Measurements from ENCODE around the gene ARHGAP15.

- TF ChIP-seq, protein P1, sequence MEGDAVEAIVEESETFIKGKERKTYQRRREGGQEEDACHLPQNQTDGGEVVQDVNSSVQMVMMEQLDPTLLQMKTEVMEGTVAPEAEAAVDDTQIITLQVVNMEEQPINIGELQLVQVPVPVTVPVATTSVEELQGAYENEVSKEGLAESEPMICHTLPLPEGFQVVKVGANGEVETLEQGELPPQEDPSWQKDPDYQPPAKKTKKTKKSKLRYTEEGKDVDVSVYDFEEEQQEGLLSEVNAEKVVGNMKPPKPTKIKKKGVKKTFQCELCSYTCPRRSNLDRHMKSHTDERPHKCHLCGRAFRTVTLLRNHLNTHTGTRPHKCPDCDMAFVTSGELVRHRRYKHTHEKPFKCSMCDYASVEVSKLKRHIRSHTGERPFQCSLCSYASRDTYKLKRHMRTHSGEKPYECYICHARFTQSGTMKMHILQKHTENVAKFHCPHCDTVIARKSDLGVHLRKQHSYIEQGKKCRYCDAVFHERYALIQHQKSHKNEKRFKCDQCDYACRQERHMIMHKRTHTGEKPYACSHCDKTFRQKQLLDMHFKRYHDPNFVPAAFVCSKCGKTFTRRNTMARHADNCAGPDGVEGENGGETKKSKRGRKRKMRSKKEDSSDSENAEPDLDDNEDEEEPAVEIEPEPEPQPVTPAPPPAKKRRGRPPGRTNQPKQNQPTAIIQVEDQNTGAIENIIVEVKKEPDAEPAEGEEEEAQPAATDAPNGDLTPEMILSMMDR (IDR thresholded peaks at IDR 0.05; ENCODE audit: low read depth, low read length, poor library complexity, severe bottlenecking): no peak
- no peak for TF ChIP-seq EZH2phosphoT487 (IDR thresholded peaks at IDR 0.05; ENCODE audit: borderline replicate concordance, low read length)
These were observed 207.5 kb downstream of the ARHGAP15 start for GRCh38 chr2:143336719-143337210.
